NCI-H128 (cell line): ENCODE measurements around the gene WIPF1.

Experiments used
- DNase-seq: peaks from one replicate; lab custom pipeline; 2025; ENCODE audit not compliant: unreplicated experiment; lab: John Stamatoyannopoulos, UW

WIPF1 gene

GRCh38 chr2:174623106-174623637, 25.6 kb upstream of the WIPF1 start:
- DNase-seq, result no peak

GRCh38 chr2:174621323-174621722, 23.7 kb upstream of the WIPF1 start:
- no peak for DNase-seq

GRCh38 chr2:174618179-174618578, 20.6 kb upstream of the WIPF1 start:
- no peak for DNase-seq

GRCh38 chr2:174617718-174618117, 20.1 kb upstream of the WIPF1 start:
- no peak for DNase-seq

GRCh38 chr2:174617120-174617519, 19.5 kb upstream of the WIPF1 start:
- DNase-seq, result no peak

- DNase-seq, result no peak
Measured at GRCh38 chr2:174615871-174616436, 18.4 kb upstream of the WIPF1 start.

GRCh38 chr2:174614261-174614660, 16.7 kb upstream of the WIPF1 start:
- no peak for DNase-seq

- DNase-seq, result no peak
Measured at GRCh38 chr2:174613531-174613930, 15.9 kb upstream of the WIPF1 start.

GRCh38 chr2:174612970-174613369, 15.4 kb upstream of the WIPF1 start:
- DNase-seq, result no peak

- DNase-seq, result no peak
Measured at GRCh38 chr2:174611854-174612253, 14.2 kb upstream of the WIPF1 start.

GRCh38 chr2:174611006-174611405, 13.4 kb upstream of the WIPF1 start:
- DNase-seq, result no peak

GRCh38 chr2:174610243-174610995, 12.8 kb upstream of the WIPF1 start:
- DNase-seq, result no peak

- no peak for DNase-seq
Measured at GRCh38 chr2:174609261-174609660, 11.7 kb upstream of the WIPF1 start.

GRCh38 chr2:174608866-174609214, 11.2 kb upstream of the WIPF1 start:
- no peak for DNase-seq

- no peak for DNase-seq
Measured at GRCh38 chr2:174607989-174608865, 10.6 kb upstream of the WIPF1 start.

- no peak for DNase-seq
Measured at GRCh38 chr2:174607584-174607983, 10.0 kb upstream of the WIPF1 start.

- DNase-seq, result no peak
Measured at GRCh38 chr2:174606336-174606735, 8.7 kb upstream of the WIPF1 start.

GRCh38 chr2:174605687-174606086, 8.1 kb upstream of the WIPF1 start:
- DNase-seq, result no peak

GRCh38 chr2:174603280-174603679, 5.7 kb upstream of the WIPF1 start:
- DNase-seq, result no peak

- DNase-seq, result no peak
Measured at GRCh38 chr2:174602745-174603144, 5.1 kb upstream of the WIPF1 start.

- DNase-seq, result no peak
Measured at GRCh38 chr2:174600349-174600748, 2.7 kb upstream of the WIPF1 start.
